Prostate gland (tissue), 2 donors: ENCODE measurements around the gene LRP2.

Experiments
- CTCF ChIP-seq, 4 experiments: fragments of 200-600 bp in 2 of 4; fragments of 450-650 bp in 2 of 4; sonication (generic) in 2 of 4; IDR thresholded peaks; 1 replicate in 3 of 4; 2 replicates in 1 of 4; pipeline ENCODE4 v1.5.1; 2016 to 2019; ENCODE audit warnings: antibody characterized with exemption in 4 of 4, mild to moderate bottlenecking in 2 of 4, moderate library complexity in 2 of 4
- POLR2A ChIP-seq: fragments of 450-650 bp; IDR thresholded peaks from one replicate; pipeline ENCODE4 v1.6.1; 2016; ENCODE audit warnings: antibody characterized with exemption, mild to moderate bottlenecking
- POLR2AphosphoS5 ChIP-seq: sonication (generic); formaldehyde crosslinking; IDR thresholded peaks from one replicate; pipeline ENCODE4 v1.6.1; 2017; ENCODE audit warnings: antibody characterized with exemption

- TF ChIP-seq CTCF (IDR thresholded peaks at IDR 0.05) (no peak), POLR2AphosphoS5 (no peak), POLR2A (no peak)
These were observed 225.3 kb downstream of the LRP2 start for GRCh38 chr2:169136885-169137534.
